HUDEP-2 (cell line): ENCODE data around the gene PRADC1.

Source experiments
- DNase-seq, 76 experiments: peaks; one replicate each; lab custom pipeline; 2025; ENCODE audit not compliant: unreplicated experiment in 76 of 76; lab: John Stamatoyannopoulos, UW

PRADC1 gene

DNA sequence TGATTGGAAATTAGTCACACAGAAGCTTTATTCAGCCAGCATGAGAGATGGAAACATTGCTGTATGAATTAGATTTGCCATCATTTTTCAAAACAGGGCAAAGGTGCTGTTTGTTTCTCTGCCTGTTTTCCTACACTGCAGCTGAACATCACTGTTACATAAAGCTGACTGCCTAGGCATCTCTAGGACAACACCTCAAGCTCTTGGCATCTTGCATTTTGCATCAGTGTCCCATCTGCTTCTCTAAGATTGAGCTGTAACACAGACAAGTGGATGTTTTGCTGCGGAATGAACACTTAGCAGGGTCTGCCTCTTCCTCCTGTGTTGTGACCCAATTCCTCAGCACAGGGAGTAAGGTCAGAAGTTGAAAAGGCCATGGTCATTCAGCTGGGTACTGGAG lies 5.9 kb upstream of the PRADC1 start:
- DNase-seq = no peak

DNA sequence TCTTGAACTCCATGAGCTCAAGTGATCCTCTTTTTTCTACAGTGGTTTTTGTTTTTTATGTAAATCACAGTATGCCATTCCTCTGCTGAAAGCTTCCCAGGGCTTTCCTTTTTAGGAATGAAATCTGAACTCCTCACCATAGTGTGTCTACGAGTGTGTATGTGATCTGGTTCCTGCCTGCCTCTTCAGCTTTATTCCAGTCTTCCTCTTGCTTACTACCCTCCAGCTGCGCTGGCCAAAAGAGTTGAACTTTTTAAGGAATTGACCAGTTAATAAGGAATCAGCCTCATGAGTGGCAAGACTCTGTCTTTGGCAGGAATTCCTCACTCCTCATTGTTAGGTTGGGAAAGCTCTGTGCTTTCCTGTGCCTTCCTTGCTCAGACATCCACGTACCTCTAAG lies 5.1 kb upstream of the PRADC1 start:
- DNase-seq = no peak

DNA sequence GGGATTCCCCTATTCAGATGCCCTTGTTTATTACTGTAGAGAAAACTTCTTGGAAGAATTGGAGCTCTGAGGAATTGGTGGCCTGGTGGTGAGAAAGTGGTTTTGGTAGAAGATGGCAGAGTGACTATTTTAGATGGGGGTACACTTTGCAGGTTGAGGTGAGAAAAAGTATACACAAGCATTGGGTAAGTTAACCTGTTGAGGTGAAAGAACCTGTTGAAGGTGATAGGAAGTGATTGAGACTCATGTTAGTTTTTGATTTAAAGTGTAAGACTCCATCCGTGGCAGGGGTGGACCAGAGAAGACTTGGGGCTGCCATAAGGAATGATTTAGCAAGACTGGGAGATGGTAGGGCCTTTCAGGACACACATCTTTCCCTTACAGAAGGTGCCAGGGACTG lies 4.1 kb upstream of the PRADC1 start:
- no peak for DNase-seq

DNA sequence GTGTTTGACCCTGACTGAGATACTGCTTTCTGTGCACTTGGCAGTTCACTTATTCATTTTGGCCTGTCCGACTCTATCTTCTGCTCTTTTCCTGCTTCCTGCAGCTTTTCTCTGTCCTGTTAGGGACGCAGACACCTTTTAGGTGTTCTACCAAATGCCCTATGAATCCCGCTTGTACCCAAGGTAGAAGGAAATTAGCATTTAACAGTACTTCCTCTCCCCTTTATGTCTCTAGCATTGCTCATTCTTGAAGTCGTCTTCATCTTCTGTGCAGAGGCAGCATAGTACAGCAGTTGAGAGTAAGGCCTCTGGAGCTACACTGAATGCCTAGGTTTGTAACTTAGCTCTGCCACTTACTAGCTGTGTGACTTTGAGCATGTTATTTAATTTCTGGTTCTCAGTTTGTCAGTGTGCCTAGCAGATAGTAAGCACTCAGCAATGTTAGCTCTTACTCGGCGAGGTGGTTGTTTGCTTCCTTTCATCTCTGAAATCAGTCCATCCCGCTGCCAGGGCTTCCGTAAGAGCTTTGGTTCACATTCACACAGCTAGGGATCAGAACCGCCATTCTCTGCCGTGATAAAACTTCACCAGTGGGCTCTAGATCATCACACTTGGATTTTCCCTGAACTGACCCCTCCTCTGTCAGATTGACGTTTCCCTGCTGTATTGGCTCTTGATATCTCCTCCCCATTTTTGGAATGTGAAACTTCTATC lies 2.4 kb upstream of the PRADC1 start:
- DNase-seq = no peak

DNA sequence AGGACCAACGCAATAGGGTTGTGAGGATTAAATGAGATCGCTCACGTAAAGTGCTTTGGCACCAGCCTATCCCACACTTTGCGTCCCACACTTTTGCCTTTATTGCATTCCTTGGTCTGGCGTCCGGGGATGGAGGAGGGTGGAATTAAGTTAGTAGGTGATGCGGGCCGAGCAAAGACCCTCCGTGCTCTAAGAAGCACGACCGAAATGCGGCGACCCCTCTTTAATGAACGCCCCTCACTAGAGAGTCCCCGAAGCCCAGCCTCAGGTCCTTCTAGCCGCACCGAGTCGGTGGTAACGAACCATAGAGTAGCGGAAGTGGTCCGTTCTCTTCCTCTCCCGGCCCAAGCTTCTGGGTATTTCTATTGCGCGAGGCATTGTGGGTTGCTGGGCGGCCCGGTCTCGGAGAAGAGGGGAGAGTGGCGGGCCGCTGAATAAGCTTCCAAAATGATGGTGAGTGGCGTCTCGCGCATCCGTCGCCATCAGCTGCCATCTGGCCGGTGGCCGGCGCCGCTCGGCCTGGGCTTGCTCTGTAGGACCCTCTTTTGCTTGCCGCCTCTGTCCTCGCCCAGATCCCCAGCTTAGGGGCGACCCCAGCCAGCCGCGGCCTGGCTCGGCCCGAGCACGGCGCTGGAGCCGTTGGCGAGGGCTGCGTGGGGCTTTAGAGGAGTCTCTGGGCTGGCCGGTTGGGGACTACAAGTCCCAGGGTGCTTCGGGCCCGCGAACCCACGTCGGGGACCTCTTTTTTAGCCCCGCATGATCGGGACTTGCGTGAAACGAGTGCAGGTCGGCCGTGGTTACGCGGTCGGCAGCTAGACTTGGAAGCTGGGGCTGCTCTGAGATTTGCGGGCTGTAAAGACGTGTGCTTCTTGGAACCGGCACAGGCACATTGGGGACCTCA lies 1.1 kb upstream of the PRADC1 start, which contains the start of gene CCT7:
TSS of gene CCT7 (plus strand) at position 377 of the 901 bp plus-strand sequence. CDS start at position 448, 71 bp downstream.
- DNase-seq = peak in 75 of 76 experiments; percentile 10 to 88 (median 74)

DNA sequence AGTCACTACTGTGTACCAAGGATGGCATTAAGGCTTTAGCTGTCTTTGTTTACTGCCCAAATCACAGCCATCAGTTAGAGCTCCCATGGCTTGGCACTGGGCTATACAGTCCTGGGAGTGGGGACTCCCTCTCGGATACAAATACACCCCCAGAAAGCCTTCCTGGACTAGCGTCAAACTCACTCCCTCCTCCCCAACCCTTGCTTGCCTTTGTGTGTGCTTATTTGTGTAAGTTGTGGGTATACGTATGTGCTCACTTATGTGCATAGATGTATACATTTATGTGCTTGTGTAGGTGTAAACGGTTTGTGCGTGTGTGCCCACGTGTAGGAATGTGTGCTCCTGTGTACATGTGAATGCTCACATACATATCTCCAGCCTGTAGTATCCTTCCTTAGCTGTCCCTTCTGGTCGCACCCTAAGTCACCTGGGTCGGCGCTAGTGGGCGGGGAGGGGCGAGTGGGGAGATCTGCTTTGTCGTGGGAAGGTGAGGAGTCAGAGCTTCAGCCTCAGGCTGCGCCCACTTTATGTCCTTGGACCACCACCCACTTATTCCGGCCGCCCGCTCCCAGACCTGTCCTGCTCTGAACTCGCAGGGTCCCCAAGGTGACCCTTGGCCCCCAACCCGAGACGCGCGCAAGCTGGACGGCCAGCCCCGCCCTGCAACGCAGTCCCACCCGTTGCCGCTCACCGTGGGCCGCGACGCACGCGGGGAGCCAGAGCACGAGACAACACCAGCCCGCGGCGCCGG lies 461 bp downstream of the PRADC1 start:
- peak in 26 of 76 experiments; percentile 1 to 48 (median 20) for DNase-seq

DNA sequence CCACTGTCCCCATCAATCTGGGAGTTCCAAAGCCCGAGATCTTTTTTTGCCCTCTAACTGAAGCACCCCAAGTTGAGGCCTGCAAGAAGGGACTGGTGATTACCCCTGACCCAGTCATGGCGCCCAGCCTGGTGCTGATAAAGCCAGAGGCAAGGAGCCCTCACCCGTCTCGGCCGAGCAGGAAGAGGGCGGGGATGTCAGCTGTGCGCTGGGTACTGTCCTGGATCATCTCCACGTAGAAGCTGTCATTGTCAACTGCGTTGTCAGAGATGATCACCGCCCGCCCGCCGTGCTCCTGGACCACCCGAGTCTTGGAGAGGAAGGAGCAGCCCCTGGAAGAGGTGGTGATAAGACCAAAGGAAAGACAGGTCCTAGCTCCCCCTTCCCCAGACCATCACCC lies 4.4 kb downstream of the PRADC1 start:
- DNase-seq = no peak

DNA sequence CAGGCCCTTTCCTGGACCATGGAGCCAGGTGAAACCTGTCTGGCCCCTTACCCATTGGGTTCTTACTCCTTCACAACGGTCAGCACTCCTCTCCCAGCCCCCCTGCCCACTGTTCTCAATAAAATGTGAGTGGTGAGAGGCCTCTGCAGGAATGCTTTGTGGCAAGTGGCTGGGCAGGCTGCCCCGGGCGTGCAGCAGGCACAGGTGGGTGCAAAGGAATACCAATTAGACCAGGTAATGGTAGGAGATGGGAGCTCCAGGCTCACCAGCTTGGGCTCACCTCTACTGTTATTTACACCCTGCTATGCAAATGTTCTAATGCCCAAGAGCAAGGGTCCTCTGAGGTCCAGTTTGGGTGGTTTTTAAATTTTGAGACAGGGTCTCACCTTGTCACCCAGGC lies 6.0 kb downstream of the PRADC1 start:
- no peak for DNase-seq

DNA sequence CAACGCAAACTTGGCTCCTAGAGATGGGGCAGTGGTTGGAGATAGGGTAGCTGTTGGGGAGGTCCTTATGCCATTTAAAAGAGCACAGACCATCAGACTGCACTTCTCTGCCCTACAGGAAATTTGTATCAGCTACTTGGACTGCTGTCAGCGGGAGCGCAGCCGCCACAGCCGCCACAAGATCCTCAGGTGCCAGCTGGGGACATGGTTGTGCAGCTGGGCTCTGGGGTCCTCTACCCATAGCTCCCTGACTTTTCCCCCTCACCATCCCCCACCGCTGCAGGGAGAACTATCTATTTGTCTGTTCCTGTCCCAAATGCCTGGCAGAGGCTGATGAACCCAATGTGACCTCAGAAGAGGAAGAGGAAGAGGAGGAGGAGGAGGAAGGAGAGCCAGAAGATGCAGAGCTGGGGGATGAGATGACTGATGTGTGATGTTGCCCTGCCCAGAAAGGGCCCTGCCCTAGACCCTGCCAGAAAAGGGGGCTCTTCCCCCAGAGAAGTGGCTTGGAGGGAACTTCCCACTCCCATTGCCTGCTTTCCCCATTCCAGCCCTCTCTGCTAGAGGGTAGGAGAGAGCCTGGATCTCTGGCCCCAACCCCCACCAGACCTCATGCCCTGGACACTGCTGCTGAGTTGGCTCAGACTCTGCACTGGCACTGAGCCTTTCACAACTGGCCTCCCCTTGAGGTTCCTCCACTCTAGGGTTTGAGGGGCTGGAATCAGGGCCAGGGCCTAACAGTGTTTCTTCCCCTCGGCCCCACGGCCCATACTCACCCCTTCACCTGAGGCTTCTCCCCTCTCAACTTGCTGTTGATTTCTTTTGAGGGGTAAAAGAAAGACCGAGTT lies 7.3 kb downstream of the PRADC1 start:
- no peak for DNase-seq

DNA sequence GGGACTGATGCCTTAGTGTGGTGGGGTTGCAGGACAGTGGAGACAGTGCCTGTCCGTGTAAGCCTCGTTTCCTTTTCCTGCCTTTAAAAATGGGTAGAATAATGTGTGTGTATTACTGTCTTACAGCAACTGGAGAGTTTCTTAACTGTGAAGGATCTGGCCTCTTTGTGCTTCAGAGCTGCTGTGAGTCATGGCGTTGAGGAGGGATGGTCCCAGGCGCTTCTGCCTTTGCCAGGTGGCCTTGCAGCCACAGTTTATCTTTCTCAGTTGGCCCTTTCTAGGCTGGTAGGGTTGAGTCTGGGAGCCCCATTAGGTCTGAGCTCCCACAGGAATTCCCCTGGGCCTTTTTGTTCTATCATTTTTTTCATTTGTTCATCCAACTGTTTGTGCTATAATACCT lies 9.2 kb downstream of the PRADC1 start:
- DNase-seq = no peak

DNA sequence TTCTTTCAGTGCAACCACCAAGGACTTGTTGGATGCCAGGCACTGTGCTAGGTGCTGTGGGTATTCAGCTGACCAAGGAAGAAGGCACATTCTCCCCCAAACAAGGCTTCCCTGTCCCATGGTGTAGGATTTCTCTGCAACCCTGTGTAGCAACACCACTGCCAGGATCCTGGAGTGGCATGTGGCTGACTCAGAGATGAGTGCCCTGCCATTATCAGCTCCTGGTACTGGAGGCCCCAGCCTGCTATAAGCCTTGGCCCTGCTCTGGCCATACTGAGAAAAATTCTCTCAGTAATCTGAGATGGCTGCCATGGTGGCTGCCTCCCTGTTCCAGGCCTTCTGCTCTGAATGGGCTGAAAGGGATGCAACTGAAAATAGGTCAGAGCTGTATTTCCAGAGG lies 14.7 kb downstream of the PRADC1 start:
- no peak for DNase-seq

DNA sequence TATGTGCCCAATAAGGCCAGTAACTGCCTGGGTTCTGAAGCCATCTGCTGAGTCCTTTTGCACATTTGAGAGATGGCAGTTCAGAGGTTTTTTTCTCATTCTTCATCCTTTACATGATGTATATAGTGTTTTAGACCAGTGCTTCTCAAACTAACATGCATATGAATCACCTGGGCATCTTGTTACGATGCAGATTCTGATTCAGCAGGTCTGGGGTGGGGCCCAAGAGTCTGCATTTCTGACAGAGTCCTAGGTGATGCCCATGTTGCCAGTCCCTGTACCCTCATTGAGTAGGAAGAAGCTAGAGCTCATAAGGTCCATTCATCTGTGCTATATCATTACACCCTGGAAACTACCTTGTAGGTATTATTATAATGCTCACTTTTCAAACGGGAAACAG lies 15.2 kb downstream of the PRADC1 start:
- DNase-seq = no peak

DNA sequence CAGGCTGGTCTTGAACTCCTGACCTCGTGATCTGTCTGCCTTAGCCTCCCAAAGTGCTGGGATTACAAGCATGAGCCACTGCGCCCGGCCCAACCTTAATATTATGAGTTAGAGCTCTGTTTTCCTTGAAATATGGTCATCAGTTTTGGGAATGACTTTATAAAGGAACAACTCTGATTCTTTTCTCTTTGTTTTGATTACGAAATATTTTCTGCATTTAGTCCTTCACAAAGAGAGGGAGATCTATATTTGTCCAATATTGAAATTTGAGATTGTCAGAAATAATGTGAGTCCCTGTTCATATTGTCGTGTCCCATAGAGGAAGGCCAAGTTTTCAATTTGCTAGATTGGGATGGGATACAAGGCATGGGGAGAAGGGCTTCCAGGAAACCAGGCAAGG lies 15.9 kb downstream of the PRADC1 start:
- DNase-seq = no peak

DNA sequence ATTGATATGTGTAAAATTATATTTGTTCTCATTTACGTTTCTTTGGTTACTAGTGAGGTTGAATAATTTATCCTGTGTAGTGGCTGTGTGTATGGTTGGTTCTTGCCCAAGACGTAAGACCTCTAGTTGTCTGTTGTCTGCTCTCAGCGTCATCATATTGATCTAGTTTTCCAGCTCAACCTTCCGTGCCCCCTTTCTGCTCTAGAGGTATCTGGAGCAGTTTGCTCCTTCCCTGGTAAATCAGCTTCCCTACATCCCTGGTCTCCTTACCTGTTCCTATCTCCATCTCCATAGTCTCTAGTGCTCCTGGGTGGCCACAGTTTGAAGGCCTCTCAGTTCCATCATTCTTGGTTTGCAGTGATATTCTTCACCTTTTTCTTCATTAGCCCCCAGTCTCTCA lies 17.8 kb downstream of the PRADC1 start:
- DNase-seq = no peak

DNA sequence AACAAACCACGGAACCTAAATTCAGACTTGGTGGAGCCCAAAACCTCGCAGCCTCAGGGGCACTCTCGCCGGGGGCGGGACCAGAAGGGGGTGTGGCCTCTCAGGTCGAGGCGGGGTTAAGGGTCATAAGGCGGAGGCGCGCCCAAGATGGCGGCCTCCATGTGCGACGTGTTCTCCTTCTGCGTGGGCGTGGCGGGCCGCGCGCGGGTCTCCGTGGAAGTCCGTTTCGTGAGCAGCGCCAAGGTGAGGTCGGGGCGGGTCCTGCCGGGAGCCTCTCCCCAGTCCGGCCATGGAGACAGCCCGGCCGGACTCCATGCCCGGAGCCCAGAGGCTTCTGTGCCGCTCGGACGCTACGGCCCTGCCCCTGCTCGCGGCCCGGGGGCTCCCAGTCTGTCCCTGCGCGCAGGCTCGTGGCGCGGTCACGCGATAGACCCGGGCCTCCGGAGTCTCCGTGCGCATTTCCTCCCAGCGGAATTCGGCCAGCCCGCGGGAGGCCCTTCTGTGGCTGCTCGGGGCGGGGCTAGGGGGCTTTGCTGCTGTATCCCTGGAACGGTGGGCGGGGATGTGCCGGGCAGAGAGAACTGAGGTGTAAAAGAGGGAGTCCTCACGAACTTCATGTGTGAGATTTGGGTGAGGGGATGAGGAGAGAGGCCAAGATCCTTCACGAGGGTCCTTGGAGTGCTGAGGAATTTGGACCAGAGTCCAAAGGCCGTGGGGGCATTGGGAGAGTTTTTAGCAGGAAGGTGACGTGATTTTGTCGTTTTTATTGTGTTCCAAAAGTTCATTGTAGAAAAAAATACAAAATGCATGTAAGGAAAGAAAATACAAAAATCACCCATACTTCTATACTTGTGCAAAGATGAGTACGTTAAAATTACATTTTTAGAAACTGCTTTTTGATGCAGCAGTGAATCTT lies 18.7 kb downstream of the PRADC1 start, which contains the start of gene SMYD5:
TSS of gene SMYD5 (plus strand) at position 126 of the 916 bp plus-strand sequence. CDS start at position 148, 22 bp downstream.
- peak in 75 of 76 experiments; percentile 34 to 92 (median 79) for DNase-seq

DNA sequence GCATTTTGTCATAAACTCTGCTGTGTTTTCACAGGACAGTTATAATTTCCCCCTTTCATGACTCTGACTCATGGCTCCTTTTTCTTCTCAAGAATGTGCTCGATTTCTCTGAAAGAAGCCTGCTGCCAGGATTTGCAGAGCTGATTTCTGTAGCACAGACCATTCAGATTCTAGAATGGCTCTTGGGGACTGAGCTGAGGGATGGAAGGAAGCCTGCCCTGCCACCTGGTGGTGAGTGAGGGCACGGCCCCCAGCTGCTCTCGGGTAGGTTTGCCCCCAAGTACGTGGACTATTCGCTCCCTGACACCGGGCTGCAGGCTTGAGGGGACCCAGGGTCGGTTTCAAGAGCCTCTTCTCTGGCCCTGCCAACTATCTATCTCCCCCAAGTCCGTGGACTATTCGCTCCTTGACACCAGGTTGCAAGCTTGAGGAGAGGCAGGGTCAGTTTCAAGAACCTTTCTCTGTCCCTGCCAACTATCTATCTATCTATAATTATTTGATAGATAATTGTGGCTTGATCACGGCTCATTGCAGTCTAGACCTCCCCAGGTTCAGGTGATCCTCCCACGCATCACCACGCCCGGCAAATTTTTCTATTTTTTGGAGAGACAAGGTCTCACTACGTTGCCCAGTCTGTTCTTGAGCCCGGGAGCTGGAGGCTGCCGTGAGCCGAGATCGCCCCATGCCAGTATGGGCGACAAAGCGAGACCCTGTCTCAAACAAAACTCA lies 20.4 kb downstream of the PRADC1 start:
- DNase-seq = peak in 62 of 76 experiments; percentile 4 to 71 (median 37)

DNA sequence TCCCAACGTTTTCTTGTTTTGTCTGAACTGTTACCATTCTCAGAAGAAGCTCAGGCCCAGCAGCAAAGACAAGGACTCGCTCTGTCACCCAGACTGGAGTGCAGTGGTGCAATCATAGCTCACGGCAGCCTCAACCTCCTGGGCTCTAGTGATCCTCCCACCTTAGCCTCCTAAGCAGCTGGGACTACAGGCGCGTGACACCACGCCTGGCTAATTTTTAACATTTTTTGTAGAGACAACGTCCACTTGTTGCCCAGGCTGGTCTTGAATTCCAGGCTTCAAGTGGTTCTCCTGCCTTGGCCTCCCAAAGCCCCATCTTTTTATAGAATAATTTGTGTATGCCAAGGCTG lies 21.0 kb downstream of the PRADC1 start:
- no peak for DNase-seq

DNA sequence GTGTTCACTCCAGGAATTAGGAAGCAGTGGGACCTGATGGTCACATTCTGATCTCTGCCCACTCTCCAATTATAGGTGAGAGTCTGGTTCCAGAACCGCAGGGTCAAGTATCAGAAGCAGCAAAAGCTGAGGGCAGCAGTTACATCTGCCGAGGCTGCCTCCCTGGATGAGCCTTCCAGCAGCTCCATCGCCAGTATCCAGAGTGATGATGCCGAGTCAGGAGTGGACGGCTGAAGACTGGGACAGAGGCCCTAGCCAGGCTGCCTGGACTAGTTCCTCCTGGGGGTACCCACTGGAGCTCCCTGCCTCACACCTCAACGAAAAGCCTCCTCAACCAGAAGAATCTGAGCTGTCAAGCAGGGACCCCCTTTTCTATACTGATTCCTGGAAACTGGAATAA lies 22.3 kb downstream of the PRADC1 start:
- no peak for DNase-seq
